ENCODE data around the gene FGF8. TPM values are rescaled to one million over a fixed set of nuclear protein-coding genes. Genes with fewer than 3 reads are reported as not detected.

The FGF8 gene
- total RNA-seq: not detected in 2 replicates
- long read RNA-seq: 0 reads

- Mint-ChIP-seq H3K27me3 (ENCODE audit: unreplicated experiment) (peaks cover 67% of the 10 kb centered on the region), H3K4me1 (ENCODE audit: unreplicated experiment) (peaks cover 26% of the 10 kb centered on the region)
Observed at GRCh38 chr10:101775273-101776160, at the start of gene FGF8. TSS of gene FGF8 (minus strand) at chr10:101776114. CDS start at chr10:101775900, 214 bp downstream.

DNA sequence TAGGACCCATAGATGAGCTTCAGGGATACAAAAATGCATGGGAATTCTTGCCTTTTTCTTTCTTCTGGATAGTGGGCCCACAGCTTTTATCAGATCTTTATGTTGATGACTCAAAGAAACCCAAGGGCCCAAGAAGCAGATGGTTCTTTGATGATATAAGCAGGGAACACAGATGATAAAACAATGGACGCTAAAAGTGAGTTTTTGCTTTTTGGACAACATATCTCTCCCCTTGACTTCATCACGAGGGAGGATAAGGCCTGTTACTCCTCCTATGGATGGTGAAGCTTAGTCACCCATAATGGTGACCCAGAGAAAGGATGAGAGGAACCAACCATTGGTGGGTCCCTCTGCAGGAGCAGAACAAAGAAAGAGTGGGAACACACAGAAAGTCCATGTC is 48.8 kb upstream of the FGF8 start:
- Mint-ChIP-seq H3K4me3 (ENCODE audit: unreplicated experiment) (no peak overlapping the region), H3K27ac (ENCODE audit: unreplicated experiment) (no peak overlapping the region), H3K4me1 (ENCODE audit: unreplicated experiment) (no peaks in the 10 kb centered on the region), H3K9me3 (ENCODE audit: unreplicated experiment) (no peaks in the 10 kb centered on the region), H3K36me3 (ENCODE audit: unreplicated experiment) (peaks cover 6% of the 10 kb centered on the region), H3K27me3 (ENCODE audit: unreplicated experiment) (no peaks in the 10 kb centered on the region)
- DNase-seq (ENCODE audit: extremely low spot score, unreplicated experiment): no peak
- TF ChIP-seq, protein P1, sequence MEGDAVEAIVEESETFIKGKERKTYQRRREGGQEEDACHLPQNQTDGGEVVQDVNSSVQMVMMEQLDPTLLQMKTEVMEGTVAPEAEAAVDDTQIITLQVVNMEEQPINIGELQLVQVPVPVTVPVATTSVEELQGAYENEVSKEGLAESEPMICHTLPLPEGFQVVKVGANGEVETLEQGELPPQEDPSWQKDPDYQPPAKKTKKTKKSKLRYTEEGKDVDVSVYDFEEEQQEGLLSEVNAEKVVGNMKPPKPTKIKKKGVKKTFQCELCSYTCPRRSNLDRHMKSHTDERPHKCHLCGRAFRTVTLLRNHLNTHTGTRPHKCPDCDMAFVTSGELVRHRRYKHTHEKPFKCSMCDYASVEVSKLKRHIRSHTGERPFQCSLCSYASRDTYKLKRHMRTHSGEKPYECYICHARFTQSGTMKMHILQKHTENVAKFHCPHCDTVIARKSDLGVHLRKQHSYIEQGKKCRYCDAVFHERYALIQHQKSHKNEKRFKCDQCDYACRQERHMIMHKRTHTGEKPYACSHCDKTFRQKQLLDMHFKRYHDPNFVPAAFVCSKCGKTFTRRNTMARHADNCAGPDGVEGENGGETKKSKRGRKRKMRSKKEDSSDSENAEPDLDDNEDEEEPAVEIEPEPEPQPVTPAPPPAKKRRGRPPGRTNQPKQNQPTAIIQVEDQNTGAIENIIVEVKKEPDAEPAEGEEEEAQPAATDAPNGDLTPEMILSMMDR (IDR thresholded peaks at IDR 0.05): no peak

More at GRCh38 chr10:101775273-101776160, at the start of gene FGF8:
- TF ChIP-seq, protein P1 (IDR thresholded peaks at IDR 0.05): no peak
- Mint-ChIP-seq H3K36me3 (ENCODE audit: unreplicated experiment) (no peaks in the 10 kb centered on the region), H3K9me3 (ENCODE audit: unreplicated experiment) (no peaks in the 10 kb centered on the region), H3K4me3 (ENCODE audit: unreplicated experiment) (peak within 1 kb of the TSS; percentile 55), H3K27ac (ENCODE audit: unreplicated experiment) (no peak within 1 kb of the TSS)
- DNase-seq (ENCODE audit: extremely low spot score, unreplicated experiment): peak; percentile 81

- no peak for DNase-seq (ENCODE audit: extremely low spot score, unreplicated experiment)
- Mint-ChIP-seq H3K4me1 (ENCODE audit: unreplicated experiment) (peaks cover 25% of the 10 kb centered on the region), H3K27me3 (ENCODE audit: unreplicated experiment) (no peaks in the 10 kb centered on the region), H3K9me3 (ENCODE audit: unreplicated experiment) (no peaks in the 10 kb centered on the region), H3K36me3 (ENCODE audit: unreplicated experiment) (peaks cover 6% of the 10 kb centered on the region), H3K27ac (ENCODE audit: unreplicated experiment) (peak overlapping the region; percentile 99), H3K4me3 (ENCODE audit: unreplicated experiment) (peak overlapping the region; percentile 93)
- TF ChIP-seq, protein P1 (IDR thresholded peaks at IDR 0.05): no peak
Observed at GRCh38 chr10:101818872-101819633, 43.1 kb upstream of the FGF8 start.

GRCh38 chr10:101818119-101818871 is 42.4 kb upstream of the FGF8 start, which contains the start of gene OGA:
TSS of gene OGA (minus strand) at chr10:101818444. CDS start at chr10:101818022, 422 bp downstream.
- H3K9me3 Mint-ChIP-seq (ENCODE audit: unreplicated experiment): no peaks in the 10 kb centered on the region
- H3K36me3 Mint-ChIP-seq (ENCODE audit: unreplicated experiment): peaks cover 8% of the 10 kb centered on the region
- H3K4me1 Mint-ChIP-seq (ENCODE audit: unreplicated experiment): peaks cover 33% of the 10 kb centered on the region
- TF ChIP-seq, protein P1 (IDR thresholded peaks at IDR 0.05): no peak
- H3K4me3 Mint-ChIP-seq (ENCODE audit: unreplicated experiment): peak within 1 kb of the TSS; percentile 93
- DNase-seq (ENCODE audit: extremely low spot score, unreplicated experiment): peak; percentile 100
- peak within 1 kb of the TSS; percentile 99 for H3K27ac Mint-ChIP-seq (ENCODE audit: unreplicated experiment)
- no peaks in the 10 kb centered on the region for H3K27me3 Mint-ChIP-seq (ENCODE audit: unreplicated experiment)

Measured in osteocyte (in vitro differentiated cells).